Measurements from ENCODE around the gene HMGCL.

DNA sequence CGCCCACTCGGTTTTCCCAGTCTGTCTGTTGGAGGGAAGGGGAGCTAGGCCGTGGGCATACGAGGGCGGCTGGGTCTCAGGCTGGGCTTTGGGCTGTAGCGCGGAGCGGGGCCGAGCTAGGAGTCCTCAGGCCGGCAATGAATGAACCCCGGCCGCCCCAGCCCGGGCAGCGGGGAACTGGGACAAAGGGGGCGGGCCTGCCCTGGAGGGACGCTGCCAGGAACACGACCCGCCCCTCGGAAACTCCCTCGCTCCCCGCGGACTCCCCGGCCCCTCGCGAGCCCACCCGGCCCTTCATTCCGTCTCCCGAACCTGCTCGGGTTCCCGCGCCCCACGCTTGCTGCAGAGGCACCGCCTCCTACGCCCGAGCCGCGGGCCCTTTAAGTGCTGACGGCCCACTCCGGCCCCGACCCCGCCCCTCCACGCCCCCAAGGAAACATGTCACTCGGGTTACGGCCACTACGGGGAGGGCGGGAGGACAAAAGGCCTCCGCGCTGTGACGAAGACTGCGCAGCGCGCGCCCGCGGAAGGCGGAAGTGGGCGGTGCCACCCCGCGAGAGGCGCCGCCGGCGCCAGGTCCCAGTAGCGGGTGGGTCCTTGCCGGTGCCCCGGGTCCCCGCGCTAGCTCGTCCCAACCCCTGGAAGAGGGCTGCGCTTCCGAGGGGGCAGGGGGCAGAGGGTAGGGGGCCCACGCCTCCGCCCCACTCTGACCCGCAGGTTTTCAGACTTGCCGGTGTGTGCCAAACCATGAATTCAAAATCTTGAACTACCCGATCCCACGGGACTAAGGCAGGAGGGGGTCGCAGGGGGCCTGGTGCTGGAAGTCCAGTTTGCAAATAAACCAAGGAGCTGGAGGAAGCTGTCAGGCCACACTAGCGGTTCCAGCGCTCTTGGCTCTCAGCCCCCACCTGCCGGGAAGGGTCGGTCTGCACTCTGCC is 24.6 kb downstream of the HMGCL start, which contains the start of gene GALE:
- TF ChIP-seq CTCF (IDR thresholded peaks at IDR 0.05) (peak in 2 of 4 experiments; percentile 28 to 29), POLR2A (IDR thresholded peaks at IDR 0.05) (peak; percentile 57 to 82)

Data from uterus (tissue), 2 donors.